Stimulated activated CD8-positive, alpha-beta memory T cell treated with anti-CD3 and anti-CD28 coated beads, Interleukin-4, amount 100 ng/mL, for 1 hour (primary cell): ENCODE results near the gene DIP2C.

Experiments
- DNase-seq, 2 donors: peaks; one replicate each; pipeline ENCODE4 v3.0.0-alpha.2; 2020; ENCODE audit warnings: low read depth in 2 of 2, low spot score in 1 of 2

The DIP2C gene

DNA sequence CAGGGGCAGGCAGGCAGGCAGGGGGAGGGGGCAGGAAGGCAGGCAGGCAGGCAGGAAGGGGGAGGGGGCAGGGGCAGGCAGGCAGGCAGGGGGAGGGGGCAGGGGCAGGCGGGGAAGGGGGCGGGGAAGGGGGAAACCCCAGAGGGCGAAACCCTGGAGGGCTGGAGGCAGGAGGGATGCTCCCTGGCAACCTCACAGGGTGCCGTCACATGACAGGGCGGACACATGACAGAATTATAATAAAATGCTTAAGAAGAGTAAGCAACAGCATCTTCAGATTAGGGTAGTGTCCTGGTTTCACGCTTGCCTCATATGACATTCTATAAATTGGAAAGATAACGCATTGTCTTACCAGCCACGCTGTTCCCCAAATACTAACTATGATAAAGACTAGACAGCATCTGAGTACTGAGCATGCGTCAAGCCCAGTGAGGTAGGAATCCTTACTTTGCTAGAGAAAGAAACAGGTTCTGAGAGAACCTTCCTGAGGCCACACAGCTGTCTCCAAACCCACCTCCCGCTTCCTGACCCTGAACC is 131.6 kb downstream of the DIP2C start:
- DNase-seq, result no peak

DNA sequence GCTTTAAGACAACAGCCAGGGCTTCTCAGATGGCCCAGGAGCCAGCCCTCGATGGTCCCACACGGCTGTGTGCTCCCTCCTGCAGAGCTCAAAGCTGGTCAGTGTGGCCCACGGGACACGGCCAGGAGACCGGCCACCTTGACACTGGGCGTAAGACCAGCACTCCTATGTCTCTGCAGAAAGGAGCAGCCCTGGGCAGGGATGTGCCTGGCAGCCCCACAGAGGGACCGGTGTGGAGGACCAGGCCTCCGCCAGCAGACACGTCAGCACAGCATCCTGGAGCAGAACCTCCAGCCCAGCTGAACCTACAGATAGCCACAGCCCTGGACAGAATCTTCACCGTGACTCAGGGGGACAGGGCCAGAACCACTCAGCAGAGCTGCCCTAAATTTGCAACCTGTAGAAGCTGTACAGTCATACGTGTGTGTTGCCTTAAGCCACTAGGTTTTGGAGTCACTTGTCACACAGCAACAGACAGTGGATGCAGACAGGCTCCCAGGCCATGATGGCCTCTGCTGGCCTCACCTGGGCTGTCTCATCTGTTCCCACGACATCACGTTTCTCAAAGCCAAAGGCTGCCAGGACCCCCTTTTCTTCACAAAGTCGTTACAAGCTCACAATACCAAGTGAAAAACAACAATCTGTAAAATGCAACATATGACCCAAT is 132.4 kb downstream of the DIP2C start:
- DNase-seq, result no peak

GRCh38 chr10:555682-556350 is 133.7 kb downstream of the DIP2C start:
- no peak for DNase-seq

DNA sequence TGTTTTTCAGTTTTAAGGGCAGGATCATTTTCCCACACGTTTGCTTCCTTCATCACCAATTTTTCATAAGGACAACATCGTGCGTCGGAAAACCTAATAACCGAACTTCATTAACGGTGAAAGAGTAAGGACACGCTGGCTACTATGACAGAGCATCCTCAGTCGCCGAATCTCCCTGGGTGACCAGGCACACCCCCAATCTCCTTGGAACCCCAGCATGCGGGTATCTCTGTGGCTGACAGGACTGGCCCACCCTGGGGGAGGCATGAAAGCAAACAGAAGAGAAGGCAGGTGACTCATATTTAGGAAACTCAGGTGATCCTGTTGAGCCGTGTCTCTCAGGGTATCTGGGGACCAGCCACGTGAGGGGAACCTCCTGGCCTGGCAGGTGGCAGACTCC is 134.2 kb downstream of the DIP2C start:
- no peak for DNase-seq

DNA sequence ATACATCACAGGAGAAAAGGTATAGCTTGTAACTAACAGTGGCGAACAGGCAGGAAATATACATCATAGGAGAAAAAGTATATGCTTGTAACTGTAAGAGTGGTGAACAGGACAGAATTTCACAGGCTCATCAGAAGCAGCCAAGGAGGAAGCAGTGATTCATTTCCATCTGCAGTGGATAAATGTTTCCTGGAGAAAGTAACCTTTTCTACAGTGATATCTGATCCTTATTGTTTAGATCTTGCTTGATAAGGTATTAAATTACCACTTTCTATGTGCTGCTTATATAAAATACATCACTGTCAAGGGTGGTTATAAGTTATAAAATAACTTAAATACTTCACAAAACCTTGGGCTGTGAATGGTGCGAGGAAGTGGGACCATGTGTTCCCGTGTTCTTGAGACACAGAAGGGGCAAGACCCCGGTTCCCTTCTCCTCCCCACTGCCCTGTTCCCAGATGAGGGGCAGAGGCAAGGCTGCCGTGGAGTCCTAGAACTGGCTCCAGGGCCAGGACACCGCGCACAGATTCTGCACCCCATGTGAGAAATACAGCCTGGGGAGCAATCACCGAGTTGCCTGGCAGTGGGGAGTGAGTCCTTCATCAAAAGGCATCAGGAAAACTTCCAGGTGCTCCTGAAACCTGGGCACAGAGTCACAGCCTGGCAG is 135.2 kb downstream of the DIP2C start:
- DNase-seq, result no peak

DNA sequence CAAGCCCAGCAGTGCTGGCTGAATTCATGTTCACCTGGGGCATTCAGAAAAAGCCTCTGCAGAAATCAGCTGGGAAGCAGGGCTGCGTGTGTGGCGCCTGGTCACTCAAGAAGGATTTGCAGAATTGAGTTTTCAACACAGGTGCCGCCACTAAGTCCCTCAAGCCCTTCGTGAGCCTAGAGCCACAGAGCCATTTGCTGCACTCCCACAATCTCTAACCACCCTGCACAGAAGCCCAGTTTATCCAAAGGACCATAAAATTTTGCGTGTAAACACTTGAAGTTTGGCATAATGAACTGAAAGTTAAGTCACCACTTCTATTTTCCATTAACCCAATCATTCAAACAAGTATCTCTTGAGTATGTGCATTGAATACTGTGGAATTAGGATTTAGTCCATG is 136.2 kb downstream of the DIP2C start:
- DNase-seq, result no peak

GRCh38 chr10:552679-553078 is 136.8 kb downstream of the DIP2C start:
- no peak for DNase-seq

DNA sequence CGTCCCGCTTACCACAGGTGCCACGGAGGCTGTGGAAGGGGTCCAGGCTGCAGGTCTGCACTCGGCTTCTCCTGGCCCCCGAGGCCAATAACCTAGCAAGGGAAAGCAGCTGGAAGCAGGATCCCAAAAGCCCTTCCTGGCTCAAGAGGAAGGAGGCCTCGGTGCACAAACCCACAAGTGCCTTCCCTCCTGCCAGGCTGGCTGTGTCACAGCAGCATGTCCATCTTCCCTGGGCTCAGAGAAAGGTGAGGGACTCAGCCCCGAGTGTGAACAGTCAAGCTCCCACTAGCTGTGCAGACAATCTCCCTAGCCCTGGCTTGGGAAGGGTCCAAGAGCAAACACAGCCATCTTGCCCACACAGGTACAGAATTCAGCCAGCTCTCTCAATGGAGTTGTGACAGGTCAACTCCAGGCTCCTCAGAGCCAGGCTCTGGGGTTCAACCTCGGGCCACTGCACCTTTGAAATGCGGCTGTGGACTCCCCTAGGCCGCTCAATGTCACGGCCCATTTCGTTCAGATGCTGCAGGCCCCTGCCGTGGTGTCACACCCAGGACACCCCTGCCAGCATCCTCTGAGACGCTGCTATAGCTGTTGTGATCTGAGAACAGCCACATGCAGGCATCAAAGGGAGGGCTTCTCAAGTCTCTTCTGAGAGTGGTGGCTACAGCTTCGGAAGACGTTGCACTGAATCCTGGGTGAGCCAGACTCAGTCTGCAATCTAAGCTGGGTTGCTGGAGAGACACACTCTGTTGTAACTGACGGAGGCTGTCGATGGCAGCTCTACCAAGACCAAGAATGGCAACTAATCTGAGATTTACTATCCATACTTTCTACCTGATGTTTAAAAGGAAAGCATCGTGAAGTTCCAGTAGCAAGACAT is 137.9 kb downstream of the DIP2C start:
- no peak for DNase-seq

DNA sequence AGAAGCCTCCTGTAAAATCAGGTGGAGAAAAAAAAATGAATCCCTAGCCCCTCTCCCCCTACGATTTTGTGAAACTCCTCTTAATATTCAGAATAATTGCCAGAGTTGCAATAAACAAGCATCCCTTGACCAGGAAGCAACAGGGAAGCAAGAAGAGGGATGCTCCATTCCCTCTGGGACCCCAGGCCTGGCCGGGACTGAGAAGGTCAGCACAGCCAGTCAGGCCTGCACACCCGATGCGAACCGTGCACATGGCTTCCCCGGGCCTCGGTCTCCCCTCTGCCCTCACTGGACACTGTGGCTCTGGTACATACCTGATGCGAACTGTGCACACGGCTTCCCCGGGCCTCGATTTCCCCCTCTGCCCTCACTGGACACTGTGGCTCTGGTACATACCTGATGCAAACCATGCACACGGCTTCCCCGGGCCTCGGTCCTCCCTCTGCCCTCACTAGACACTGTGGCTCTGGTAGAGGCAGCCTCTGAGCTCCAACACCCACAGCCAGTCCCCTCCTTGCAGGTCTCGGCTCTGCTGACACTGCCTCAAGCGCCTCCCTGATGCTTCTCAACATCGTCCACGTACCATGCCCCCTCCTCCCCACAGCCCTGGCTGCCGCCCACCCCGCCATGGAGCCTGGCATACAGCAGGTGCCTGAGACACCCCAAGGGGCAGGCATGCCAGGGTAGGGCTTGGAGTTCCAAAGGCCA is 138.6 kb downstream of the DIP2C start:
- no peak for DNase-seq

- no peak for DNase-seq
Measured at GRCh38 chr10:549391-549790, 140.1 kb downstream of the DIP2C start.

DNA sequence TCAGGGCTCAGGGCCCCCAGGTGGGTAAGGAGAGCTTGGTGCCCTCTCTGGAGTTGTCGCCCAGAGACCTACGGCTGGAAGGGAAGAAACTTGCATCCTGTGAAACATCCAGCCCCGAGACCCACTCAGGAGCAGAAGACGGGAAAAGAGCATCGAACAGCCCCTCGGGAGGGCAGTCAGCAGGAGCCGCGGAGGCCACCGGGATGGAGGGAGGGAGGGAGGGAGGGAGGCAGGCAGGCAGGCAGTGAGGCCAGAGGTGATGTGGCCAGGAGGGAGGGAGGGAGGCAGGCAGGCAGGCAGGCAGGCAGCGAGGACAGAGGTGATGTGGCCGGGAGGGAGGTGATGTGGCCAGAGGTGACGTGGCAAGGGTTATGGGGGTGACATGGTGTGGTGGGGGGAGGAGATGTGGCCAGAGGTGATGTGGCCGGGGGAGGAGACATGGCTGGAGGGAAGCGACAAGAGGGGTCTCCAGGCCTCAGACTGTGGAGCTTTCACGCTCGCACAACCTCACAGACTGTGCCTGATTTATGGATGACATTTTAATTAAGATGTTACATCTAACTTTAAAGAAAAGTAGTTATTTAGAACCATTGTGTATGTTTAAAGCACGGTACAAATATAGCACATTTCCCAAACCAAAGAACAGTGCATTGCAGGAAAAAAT is 141.1 kb downstream of the DIP2C start:
- no peak for DNase-seq

DNA sequence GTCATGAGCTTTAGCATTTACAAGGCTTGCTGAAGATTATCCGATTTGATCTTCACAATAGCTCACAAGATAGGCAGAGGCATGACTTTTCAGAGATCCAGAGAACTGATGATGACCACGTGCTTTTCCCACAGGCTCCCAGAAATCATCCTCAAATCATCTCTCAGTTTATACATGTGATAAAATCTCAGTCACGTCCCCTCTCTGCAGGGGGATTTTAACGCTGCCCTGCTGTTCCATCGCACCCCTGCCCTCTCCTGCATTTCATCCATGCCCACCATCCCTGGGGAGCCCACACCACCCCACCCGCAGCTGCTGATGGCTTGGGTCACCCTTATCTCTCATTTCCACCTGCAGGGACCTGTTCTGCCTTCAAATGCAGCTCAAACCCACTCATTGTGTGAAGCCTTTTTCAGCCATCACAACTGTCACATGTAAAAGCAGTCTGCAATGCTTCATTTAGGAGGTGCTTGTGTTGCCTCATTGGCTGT is 141.8 kb downstream of the DIP2C start:
- DNase-seq, result no peak

- no peak for DNase-seq
Measured at GRCh38 chr10:546971-547590, 142.4 kb downstream of the DIP2C start.

DNA sequence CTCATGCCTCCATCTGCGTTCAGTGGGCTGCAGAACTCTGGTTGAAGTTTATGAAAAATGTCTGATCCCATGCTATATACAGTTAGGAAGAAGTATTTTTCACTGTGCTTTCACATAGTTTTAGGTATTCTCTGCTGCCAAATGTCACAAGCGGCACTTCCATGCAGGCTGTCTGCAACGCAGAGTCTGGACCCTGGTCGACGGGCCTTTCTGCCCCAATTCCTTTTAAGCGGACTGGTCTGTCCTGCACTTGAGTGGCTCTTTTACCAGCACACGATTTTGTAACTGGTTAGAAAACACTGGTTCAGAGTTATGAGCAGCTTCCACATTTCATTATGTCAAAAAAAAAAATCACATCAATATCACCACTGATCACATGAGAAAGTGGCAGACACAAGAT is 143.0 kb downstream of the DIP2C start:
- no peak for DNase-seq

- no peak for DNase-seq
Measured at GRCh38 chr10:543862-544822, 145.3 kb downstream of the DIP2C start.

- no peak for DNase-seq
Measured at GRCh38 chr10:543131-543530, 146.3 kb downstream of the DIP2C start.

DNA sequence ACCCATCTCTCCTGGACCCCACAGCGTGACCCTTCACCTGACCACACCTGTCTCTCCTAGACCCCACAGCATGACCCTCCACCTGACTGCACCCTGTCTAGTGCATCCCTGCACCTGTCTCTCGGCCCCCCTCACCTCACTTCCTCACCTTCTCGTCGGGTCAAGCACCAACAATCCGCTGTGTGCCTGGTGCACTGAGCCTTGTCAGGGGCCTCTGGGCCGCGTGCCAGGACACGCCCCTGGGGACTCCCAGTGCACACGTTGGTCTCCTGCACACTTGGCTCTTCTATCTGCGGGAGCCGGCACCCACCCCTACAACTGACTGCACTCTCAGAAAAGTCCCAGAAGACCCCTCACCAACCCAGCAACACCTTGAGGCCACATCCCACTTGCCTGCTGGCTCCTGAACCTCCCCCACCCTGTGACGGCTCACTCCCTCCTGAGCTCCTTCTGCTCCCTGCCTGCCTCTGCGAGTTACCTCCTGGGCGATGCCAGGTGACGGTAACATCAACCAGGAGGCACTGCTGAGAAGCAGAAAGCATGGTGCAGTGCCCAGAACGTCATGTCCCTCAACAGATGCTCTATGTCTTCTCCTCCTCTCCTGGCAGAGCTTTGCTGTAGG is 147.6 kb downstream of the DIP2C start:
- DNase-seq, result no peak

DNA sequence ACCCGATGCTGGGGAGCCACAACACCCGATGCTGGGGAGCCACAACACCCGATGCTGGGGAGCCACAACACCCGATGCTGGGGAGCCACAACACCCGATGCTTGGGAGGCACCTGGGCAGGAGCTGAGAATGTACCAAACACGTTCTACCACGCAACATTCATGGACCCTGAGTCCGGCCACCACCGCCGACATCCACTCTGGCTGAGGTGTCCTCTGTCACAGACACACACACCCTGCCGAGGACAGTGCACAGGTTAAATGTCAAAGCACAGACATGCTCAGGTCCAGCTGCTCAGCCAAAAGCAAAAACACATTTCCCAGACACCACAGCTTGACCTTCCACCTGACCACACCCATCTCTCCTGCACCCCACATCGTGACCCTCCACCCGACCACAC is 148.4 kb downstream of the DIP2C start:
- DNase-seq, result no peak
